Vagina (tissue), 2 donors: Measurements from ENCODE around the gene EVI2A.

Experiments used
- POLR2A ChIP-seq, 2 donors: fragments of 450-650 bp; IDR thresholded peaks; one replicate each; pipeline ENCODE4 v1.6.1; 2017; ENCODE audit warnings: antibody characterized with exemption in 2 of 2, mild to moderate bottlenecking in 2 of 2, moderate library complexity in 2 of 2
- POLR2AphosphoS5 ChIP-seq, 2 donors: sonication (generic); formaldehyde crosslinking; IDR thresholded peaks; one replicate each; pipeline ENCODE4 v1.9.0; 2017; ENCODE audit warnings: antibody characterized with exemption in 2 of 2, mild to moderate bottlenecking in 2 of 2, low read depth in 1 of 2; ENCODE audit not compliant: insufficient read depth in 1 of 2
- TF ChIP-seq, protein P1 (sequence below), 3 experiments: fragments of 450-650 bp in 2 of 3; fragments of 200-600 bp in 1 of 3; sonication (generic) in 1 of 3; IDR thresholded peaks; one replicate each; pipeline ENCODE4 v1.5.1; 2017 to 2019; ENCODE audit warnings: antibody characterized with exemption in 3 of 3, mild to moderate bottlenecking in 2 of 3, moderate library complexity in 2 of 3

DNA sequence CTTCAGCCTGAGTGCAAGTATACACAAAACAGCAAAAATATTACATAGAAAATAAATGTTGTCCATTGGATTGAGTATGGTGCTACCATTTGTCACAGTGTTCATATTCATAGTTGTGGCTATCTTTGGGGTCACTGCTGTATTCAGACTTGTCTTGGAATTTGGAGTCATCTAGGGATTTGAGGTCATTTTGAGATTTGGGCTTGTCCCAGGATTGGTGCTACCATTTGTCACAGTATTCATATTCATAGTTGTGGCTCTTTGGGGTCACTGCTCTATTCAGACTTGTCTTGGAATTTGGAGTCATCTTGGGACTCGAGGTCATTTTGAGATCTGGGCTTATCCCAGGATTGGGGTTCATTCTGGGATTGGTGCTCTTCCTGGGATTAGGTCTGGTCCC, 49.2 kb downstream of the EVI2A start:
- TF ChIP-seq, protein P1, sequence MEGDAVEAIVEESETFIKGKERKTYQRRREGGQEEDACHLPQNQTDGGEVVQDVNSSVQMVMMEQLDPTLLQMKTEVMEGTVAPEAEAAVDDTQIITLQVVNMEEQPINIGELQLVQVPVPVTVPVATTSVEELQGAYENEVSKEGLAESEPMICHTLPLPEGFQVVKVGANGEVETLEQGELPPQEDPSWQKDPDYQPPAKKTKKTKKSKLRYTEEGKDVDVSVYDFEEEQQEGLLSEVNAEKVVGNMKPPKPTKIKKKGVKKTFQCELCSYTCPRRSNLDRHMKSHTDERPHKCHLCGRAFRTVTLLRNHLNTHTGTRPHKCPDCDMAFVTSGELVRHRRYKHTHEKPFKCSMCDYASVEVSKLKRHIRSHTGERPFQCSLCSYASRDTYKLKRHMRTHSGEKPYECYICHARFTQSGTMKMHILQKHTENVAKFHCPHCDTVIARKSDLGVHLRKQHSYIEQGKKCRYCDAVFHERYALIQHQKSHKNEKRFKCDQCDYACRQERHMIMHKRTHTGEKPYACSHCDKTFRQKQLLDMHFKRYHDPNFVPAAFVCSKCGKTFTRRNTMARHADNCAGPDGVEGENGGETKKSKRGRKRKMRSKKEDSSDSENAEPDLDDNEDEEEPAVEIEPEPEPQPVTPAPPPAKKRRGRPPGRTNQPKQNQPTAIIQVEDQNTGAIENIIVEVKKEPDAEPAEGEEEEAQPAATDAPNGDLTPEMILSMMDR (IDR thresholded peaks at IDR 0.05) = no peak
- TF ChIP-seq POLR2AphosphoS5 (IDR thresholded peaks at IDR 0.05; ENCODE audit: insufficient read depth in 1 of 2, low read depth in 1 of 2) (no peak), POLR2A (IDR thresholded peaks at IDR 0.05) (no peak)
